SU-DHL-6 (cell line): ENCODE measurements around the gene ZBTB16.

Experiments
- EZH2phosphoT487 ChIP-seq: fragments of 200-600 bp; sonication (generic), shearing (Covaris generic); conservative IDR thresholded peaks from 2 replicates; pipeline ENCODE4 v1.6.1; 2018; ENCODE audit warnings: mild to moderate bottlenecking, antibody characterized with exemption, low read length, moderate library complexity, mixed read lengths
- TF ChIP-seq, protein P1 (sequence below): fragments of 200-600 bp; sonication (generic); IDR thresholded peaks from one replicate; pipeline ENCODE4 v1.5.1; 2017; ENCODE audit warnings: antibody characterized with exemption, mild to moderate bottlenecking, low read length, moderate library complexity; ENCODE audit not compliant: insufficient read depth, poor library complexity, severe bottlenecking

GRCh38 chr11:114154271-114155047, 94.9 kb downstream of the ZBTB16 start:
- TF ChIP-seq, protein P1, sequence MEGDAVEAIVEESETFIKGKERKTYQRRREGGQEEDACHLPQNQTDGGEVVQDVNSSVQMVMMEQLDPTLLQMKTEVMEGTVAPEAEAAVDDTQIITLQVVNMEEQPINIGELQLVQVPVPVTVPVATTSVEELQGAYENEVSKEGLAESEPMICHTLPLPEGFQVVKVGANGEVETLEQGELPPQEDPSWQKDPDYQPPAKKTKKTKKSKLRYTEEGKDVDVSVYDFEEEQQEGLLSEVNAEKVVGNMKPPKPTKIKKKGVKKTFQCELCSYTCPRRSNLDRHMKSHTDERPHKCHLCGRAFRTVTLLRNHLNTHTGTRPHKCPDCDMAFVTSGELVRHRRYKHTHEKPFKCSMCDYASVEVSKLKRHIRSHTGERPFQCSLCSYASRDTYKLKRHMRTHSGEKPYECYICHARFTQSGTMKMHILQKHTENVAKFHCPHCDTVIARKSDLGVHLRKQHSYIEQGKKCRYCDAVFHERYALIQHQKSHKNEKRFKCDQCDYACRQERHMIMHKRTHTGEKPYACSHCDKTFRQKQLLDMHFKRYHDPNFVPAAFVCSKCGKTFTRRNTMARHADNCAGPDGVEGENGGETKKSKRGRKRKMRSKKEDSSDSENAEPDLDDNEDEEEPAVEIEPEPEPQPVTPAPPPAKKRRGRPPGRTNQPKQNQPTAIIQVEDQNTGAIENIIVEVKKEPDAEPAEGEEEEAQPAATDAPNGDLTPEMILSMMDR = no peak
- no peak for TF ChIP-seq EZH2phosphoT487
